Uterus (tissue), 4 donors: ENCODE measurements around the gene SV2A. TPM values are rescaled to one million over a fixed set of nuclear protein-coding genes. Genes with fewer than 3 reads are reported as not detected.

Experiments
- DNase-seq, 2 donors: peaks; one replicate each; pipeline ENCODE4 v3.0.0-alpha.2; 2019 to 2020
- H3K27ac ChIP-seq, 2 donors: fragments of 200-600 bp; sonication (generic); 1 replicate in 1 of 2; 2 replicates in 1 of 2; pipeline ENCODE4 v1.5.1; 2016 to 2018
- H3K27me3 ChIP-seq, 2 donors: fragments of 200-600 bp; sonication (generic); one replicate each; pipeline ENCODE4 v1.5.1; 2018 to 2019; ENCODE audit warnings: control low read depth in 1 of 2
- H3K36me3 ChIP-seq, 2 donors: fragments of 200-600 bp; sonication (generic); one replicate each; pipeline ENCODE4 v1.5.1; 2019; ENCODE audit warnings: control low read depth in 1 of 2
- H3K4me1 ChIP-seq, 2 donors: fragments of 200-600 bp; sonication (generic); one replicate each; pipeline ENCODE4 v1.5.1; 2018 to 2019; ENCODE audit warnings: control low read depth in 1 of 2
- H3K4me3 ChIP-seq, 2 donors: fragments of 200-600 bp; sonication (generic); 1 replicate in 1 of 2; 2 replicates in 1 of 2; pipeline ENCODE4 v1.5.1; 2018 to 2019; ENCODE audit warnings: mild to moderate bottlenecking in 1 of 2
- H3K9me3 ChIP-seq, 2 donors: fragments of 200-600 bp; sonication (generic); one replicate each; pipeline ENCODE4 v1.5.1; 2019; ENCODE audit warnings: control low read depth in 1 of 2
- CTCF ChIP-seq, 4 experiments: fragments of 200-600 bp in 2 of 4; fragments of 450-650 bp in 2 of 4; sonication (generic) in 2 of 4; IDR thresholded peaks; one replicate each; pipeline ENCODE4 v1.5.1; 2016 to 2019; ENCODE audit warnings: antibody characterized with exemption in 4 of 4, mild to moderate bottlenecking in 2 of 4, moderate library complexity in 1 of 4
- POLR2A ChIP-seq, 2 donors: fragments of 450-650 bp; IDR thresholded peaks; one replicate each; pipeline ENCODE4 v1.6.1; 2016; ENCODE audit warnings: antibody characterized with exemption in 2 of 2, mild to moderate bottlenecking in 1 of 2, moderate library complexity in 1 of 2
- intact Hi-C: fragments of 100-400 bp; cut with DNase I; formaldehyde crosslinking; loops from one replicate; pipeline ENCODE4 v1.15.1; 2023; ENCODE audit warnings: low total_unique reads
- total RNA-seq, 4 donors: library from RNA; depleted of rRNA in 3 of 4; stranded (reverse); fragments of >200 nt in 3 of 4; gene quantifications; one replicate each; pipeline versions ENCODE4 v1.1.0 to v1.2.4, GENCODE V29; 2014 to 2023
- donor health status: DM: yes; HTN: yes; CAD: no.

The SV2A gene
- total RNA-seq, 4 donors from 2014 or later, result 1.5 to 22.6 (median 12.0) TPM

GRCh38 chr1:149916193-149916897, 1.3 kb downstream of the SV2A start:
- Histone ChIP-seq H3K9me3 (no peaks in the 10 kb centered on the region), H3K4me3 (peak overlapping the region; percentile 49 to 55), H3K27me3 (no peaks in the 10 kb centered on the region), H3K27ac (peak overlapping the region; percentile 58 to 67), H3K4me1 (no peaks in the 10 kb centered on the region), H3K36me3 (no peaks in the 10 kb centered on the region)
- intact Hi-C loops, result no loop called here
- DNase-seq, result no peak
- TF ChIP-seq POLR2A (IDR thresholded peaks at IDR 0.05), result no peak

DNA sequence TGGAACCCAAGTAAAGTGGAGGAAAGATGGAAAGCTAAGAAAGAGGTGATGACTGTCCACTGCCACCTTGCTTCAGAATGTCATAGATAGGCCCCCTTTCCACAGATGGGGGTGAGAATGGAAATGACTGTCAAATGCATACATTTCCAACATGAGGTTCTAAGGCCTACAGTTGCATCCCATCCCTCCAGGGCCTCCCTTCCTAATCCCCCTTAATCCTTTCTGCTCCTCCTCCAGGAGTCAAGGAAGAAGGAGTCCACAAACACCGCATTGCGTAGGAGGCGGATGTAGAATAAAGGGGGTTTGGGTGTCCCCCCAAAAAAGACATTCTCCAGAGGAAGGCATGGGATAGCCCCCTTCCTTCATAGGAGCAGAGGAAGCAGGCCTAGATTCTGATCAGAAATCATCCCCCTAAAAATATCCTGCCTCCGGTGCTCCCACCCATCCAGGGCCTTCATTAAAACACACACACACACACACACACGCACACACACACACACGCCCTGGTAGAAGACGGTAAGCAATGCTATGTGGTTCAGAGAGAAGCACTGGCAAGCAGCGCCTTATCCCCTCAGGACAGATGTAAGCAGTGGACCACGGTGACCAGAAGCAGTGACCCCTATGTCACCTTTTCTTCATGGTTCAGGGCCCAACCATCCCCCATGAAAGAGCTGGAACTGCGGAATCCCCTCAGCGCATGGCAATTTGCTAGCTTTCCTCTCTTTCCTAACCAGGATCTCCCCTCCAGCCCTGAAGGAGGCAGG, 2.0 kb downstream of the SV2A start:
- no peaks in the 10 kb centered on the region for H3K36me3 ChIP-seq
- H3K27ac ChIP-seq, result peak overlapping the region; percentile 58 to 67
- intact Hi-C loops, result no loop called here
- H3K27me3 ChIP-seq, result no peaks in the 10 kb centered on the region
- H3K9me3 ChIP-seq, result no peaks in the 10 kb centered on the region
- TF ChIP-seq CTCF (IDR thresholded peaks at IDR 0.05) (no peak), POLR2A (IDR thresholded peaks at IDR 0.05) (no peak)
- H3K4me3 ChIP-seq, result no peak overlapping the region
- no peaks in the 10 kb centered on the region for H3K4me1 ChIP-seq
- DNase-seq, result no peak

- Histone ChIP-seq H3K9me3 (no peaks in the 10 kb centered on the region), H3K4me3 (no peak overlapping the region), H3K4me1 (no peaks in the 10 kb centered on the region), H3K36me3 (no peaks in the 10 kb centered on the region), H3K27me3 (no peaks in the 10 kb centered on the region), H3K27ac (no peak overlapping the region)
- no peak for DNase-seq
- TF ChIP-seq POLR2A (IDR thresholded peaks at IDR 0.05) (no peak), CTCF (IDR thresholded peaks at IDR 0.05) (no peak)
- intact Hi-C loops, result no loop called here
Measured at GRCh38 chr1:149914545-149914944, 3.1 kb downstream of the SV2A start.

- Histone ChIP-seq H3K4me3 (no peak overlapping the region), H3K27ac (no peak overlapping the region), H3K4me1 (no peaks in the 10 kb centered on the region), H3K36me3 (no peaks in the 10 kb centered on the region), H3K27me3 (no peaks in the 10 kb centered on the region), H3K9me3 (no peaks in the 10 kb centered on the region)
- intact Hi-C loops, result no loop called here
- TF ChIP-seq POLR2A (IDR thresholded peaks at IDR 0.05) (no peak), CTCF (IDR thresholded peaks at IDR 0.05) (no peak)
- DNase-seq, result no peak
Measured at GRCh38 chr1:149906570-149907075, 11.0 kb downstream of the SV2A start.

GRCh38 chr1:149903836-149904491, 13.7 kb downstream of the SV2A start:
- no peak for DNase-seq
- Histone ChIP-seq H3K27me3 (no peaks in the 10 kb centered on the region), H3K27ac (no peak overlapping the region), H3K4me1 (no peaks in the 10 kb centered on the region), H3K4me3 (no peak overlapping the region), H3K36me3 (no peaks in the 10 kb centered on the region), H3K9me3 (no peaks in the 10 kb centered on the region)
- intact Hi-C loops, result no loop called here
- TF ChIP-seq POLR2A (IDR thresholded peaks at IDR 0.05), result no peak
- TF ChIP-seq CTCF (IDR thresholded peaks at IDR 0.05), result no peak
